Activated CD8-positive, alpha-beta memory T cell treated with anti-CD3 and anti-CD28 coated beads for 36 hours (primary cell): ENCODE data around the gene PTH. TPM values are rescaled to one million over a fixed set of nuclear protein-coding genes. Genes with fewer than 3 reads are reported as not detected.

Source experiments
- CTCF ChIA-PET: fragments of 350-600 bp; sonication (Branson Sonifier 250); formaldehyde crosslinking; loops from one replicate; lab custom pipeline; 2021; ENCODE audit warnings: antibody characterized with exemption; lab: Charles Lee
- POLR2A ChIA-PET: fragments of 350-600 bp; sonication (Branson Sonifier 250); formaldehyde crosslinking; loops from one replicate; lab custom pipeline; 2021; ENCODE audit warnings: antibody characterized with exemption; lab: Charles Lee
- total RNA-seq, 2 experiments: library from RNA; stranded (reverse); gene quantifications; one replicate each; pipeline ENCODE4 v1.2.3, GENCODE V29; 2021

PTH gene
- total RNA-seq, 2 experiments from 2014 or later: not detected

- ChIA-PET POLR2A (interaction anchor here (0.9 to 1.0 kb wide), 2 partner anchors 11 to 174 kb away, joined by 3 to 7 read pairs; no protein-coding TSS in a partner anchor), CTCF (interaction anchor here (1.0 kb wide), 1 partner anchor 76 kb away, joined by 3 read pairs; no protein-coding TSS in a partner anchor)
Observed at GRCh38 chr11:13462311-13462900, 33.4 kb downstream of the PTH start.

- CTCF ChIA-PET: no interaction called here
- POLR2A ChIA-PET: no interaction called here
Observed at GRCh38 chr11:13461291-13461690, 34.5 kb downstream of the PTH start.

GRCh38 chr11:13450832-13451397 lies 44.9 kb downstream of the PTH start:
- POLR2A ChIA-PET: interaction anchor here (1.1 kb wide), 1 partner anchor 12 kb away, joined by 3 read pairs; the partner anchor contains the start of gene BTBD10
- CTCF ChIA-PET: no interaction called here

GRCh38 chr11:13449522-13449921 lies 46.3 kb downstream of the PTH start:
- POLR2A ChIA-PET: no interaction called here

GRCh38 chr11:13448876-13449275 lies 46.9 kb downstream of the PTH start:
- ChIA-PET CTCF (no interaction called here), POLR2A (no interaction called here)

More at GRCh38 chr11:13449522-13449921, 46.3 kb downstream of the PTH start:
- CTCF ChIA-PET: no interaction called here

GRCh38 chr11:13446444-13446843 lies 49.4 kb downstream of the PTH start:
- ChIA-PET POLR2A (no interaction called here), CTCF (no interaction called here)

- POLR2A ChIA-PET: no interaction called here
- CTCF ChIA-PET: no interaction called here
Observed at GRCh38 chr11:13445588-13445987, 50.2 kb downstream of the PTH start.

Other genes with a start within 250 kb of the PTH start
- 10 to 100 TPM; 17.7 to 19.0 TPM for gene BMAL1, start 218.2 kb downstream of the PTH start, total RNA-seq
- 10 to 100 TPM; 22.5 TPM for gene BTBD10, start 32.8 kb downstream of the PTH start, total RNA-seq
- 10 to 100 TPM; 50.3 to 51.6 TPM for gene FAR1, start 172.7 kb upstream of the PTH start, total RNA-seq